ENCODE measurements around the gene CYP4A11. TPM values are rescaled to one million over a fixed set of nuclear protein-coding genes. Genes with fewer than 3 reads are reported as not detected.
"Not testable (repeated sequence)": the region's sequence is repeated elsewhere in the genome, so short reads cannot be mapped to it uniquely, and the experiment has no call there.

CYP4A11 gene
- polyA plus RNA-seq, 4 donors, result 0.09 to 3.6 (median 0.16) TPM; not detected in 1

GRCh38 chr1:46937270-46937669 is 4.0 kb downstream of the CYP4A11 start:
- H3K27ac ChIP-seq (ENCODE audit: low read depth in 1 of 3, low read length in 2 of 3), result no peak overlapping the region
- FAIRE-seq (no peak), DNase-seq (no peak)
- no peaks in the 10 kb centered on the region for H3K36me3 ChIP-seq (ENCODE audit: control insufficient read depth in 3 of 3, insufficient read depth in 2 of 3, low read depth in 1 of 3, low read length in 3 of 3)
- no peak overlapping the region for H3K4me3 ChIP-seq (ENCODE audit: low read depth in 1 of 3, low read length in 3 of 3)
- H3K9me3 ChIP-seq (ENCODE audit: control insufficient read depth in 2 of 2, insufficient read depth in 1 of 2, low read depth in 1 of 2, low read length in 1 of 2), result no peaks in the 10 kb centered on the region
- peaks cover 0 to 18% (median 0%) of the 10 kb centered on the region in 3 donors for H3K4me1 ChIP-seq (ENCODE audit: control insufficient read depth in 3 of 3, insufficient read depth in 2 of 3, low read depth in 1 of 3, low read length in 2 of 3)
- 54 to 77% (median 64%) methylated on average over 1 of the region's 1 CpG for whole genome bisulfite sequencing, 3 donors
- no peaks in the 10 kb centered on the region for H3K27me3 ChIP-seq (ENCODE audit: control insufficient read depth in 3 of 3, insufficient read depth in 3 of 3, low read length in 3 of 3)

- 67 to 79% (median 71%) methylated on average over 1 of the region's 1 CpG for WGBS, 3 donors
- no peaks in the 10 kb centered on the region for H3K36me3 ChIP-seq (ENCODE audit: control insufficient read depth in 3 of 3, insufficient read depth in 2 of 3, low read depth in 1 of 3, low read length in 3 of 3)
- no peak for DNase-seq
- H3K27ac ChIP-seq (ENCODE audit: low read depth in 1 of 3, low read length in 2 of 3), result no peak overlapping the region
- H3K9me3 ChIP-seq (ENCODE audit: control insufficient read depth in 2 of 2, insufficient read depth in 1 of 2, low read depth in 1 of 2, low read length in 1 of 2), result no peaks in the 10 kb centered on the region
- peaks cover 0 to 16% (median 0%) of the 10 kb centered on the region in 3 donors for H3K4me1 ChIP-seq (ENCODE audit: control insufficient read depth in 3 of 3, insufficient read depth in 2 of 3, low read depth in 1 of 3, low read length in 2 of 3)
- no peaks in the 10 kb centered on the region for H3K27me3 ChIP-seq (ENCODE audit: control insufficient read depth in 3 of 3, insufficient read depth in 3 of 3, low read length in 3 of 3)
- no peak overlapping the region for H3K4me3 ChIP-seq (ENCODE audit: low read depth in 1 of 3, low read length in 3 of 3)
- no peak for FAIRE-seq
Observed at GRCh38 chr1:46936788-46937187, 4.5 kb downstream of the CYP4A11 start.

- peak; percentile 46 to 51 for DNase-seq
- FAIRE-seq; H3K27ac ChIP-seq (ENCODE audit: low read depth in 1 of 3, low read length in 2 of 3); H3K36me3 ChIP-seq (ENCODE audit: control insufficient read depth in 3 of 3, insufficient read depth in 2 of 3, low read depth in 1 of 3, low read length in 3 of 3); H3K27me3 ChIP-seq (ENCODE audit: control insufficient read depth in 3 of 3, insufficient read depth in 3 of 3, low read length in 3 of 3); H3K4me1 ChIP-seq (ENCODE audit: control insufficient read depth in 3 of 3, insufficient read depth in 2 of 3, low read depth in 1 of 3, low read length in 2 of 3); H3K4me3 ChIP-seq (ENCODE audit: low read depth in 1 of 3, low read length in 3 of 3); H3K9me3 ChIP-seq (ENCODE audit: control insufficient read depth in 2 of 2, insufficient read depth in 1 of 2, low read depth in 1 of 2, low read length in 1 of 2): not testable (repeated sequence)
- 14 to 30% (median 22%) methylated on average over 8 of the region's 8 CpGs for WGBS, 3 donors
Observed at GRCh38 chr1:46934852-46935251, 6.4 kb downstream of the CYP4A11 start.

- not testable (repeated sequence) for DNase-seq
Observed at GRCh38 chr1:46932020-46932419, 9.3 kb downstream of the CYP4A11 start.

DNA sequence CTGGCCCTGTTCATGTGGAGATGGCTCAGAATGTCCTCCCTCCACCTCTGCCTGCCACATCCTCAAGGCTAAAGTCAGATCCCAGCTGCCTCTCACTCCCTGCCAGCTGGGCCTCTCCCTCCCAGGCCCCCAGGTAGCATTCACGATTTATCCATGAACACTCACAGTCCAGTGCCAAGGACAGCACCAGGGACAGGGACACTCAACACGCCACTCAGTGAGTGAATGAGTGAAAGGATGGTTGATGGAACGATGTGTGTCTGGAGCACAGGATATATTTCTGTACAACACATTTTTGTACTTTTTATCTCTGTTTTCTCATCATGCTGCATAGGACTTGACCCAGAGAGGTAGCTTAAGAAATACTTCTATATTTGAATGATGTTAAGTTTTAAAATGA is 10.1 kb downstream of the CYP4A11 start:
- no peak overlapping the region for H3K27ac ChIP-seq (ENCODE audit: low read depth in 1 of 3, low read length in 2 of 3)
- FAIRE-seq (no peak), DNase-seq (no peak)
- no peaks in the 10 kb centered on the region for H3K4me1 ChIP-seq (ENCODE audit: control insufficient read depth in 3 of 3, insufficient read depth in 2 of 3, low read depth in 1 of 3, low read length in 2 of 3)
- no peak overlapping the region for H3K4me3 ChIP-seq (ENCODE audit: low read depth in 1 of 3, low read length in 3 of 3)
- H3K27me3 ChIP-seq (ENCODE audit: control insufficient read depth in 3 of 3, insufficient read depth in 3 of 3, low read length in 3 of 3), result no peaks in the 10 kb centered on the region
- no peaks in the 10 kb centered on the region for H3K36me3 ChIP-seq (ENCODE audit: control insufficient read depth in 3 of 3, insufficient read depth in 2 of 3, low read depth in 1 of 3, low read length in 3 of 3)
- peaks cover 0 to 4% of the 10 kb centered on the region in 2 donors for H3K9me3 ChIP-seq (ENCODE audit: control insufficient read depth in 2 of 2, insufficient read depth in 1 of 2, low read depth in 1 of 2, low read length in 1 of 2)
- WGBS, 3 donors, result 77 to 85% (median 85%) methylated on average over 3 of the region's 3 CpGs

More at GRCh38 chr1:46932020-46932419, 9.3 kb downstream of the CYP4A11 start:
- not testable (repeated sequence) for H3K27ac ChIP-seq (ENCODE audit: low read depth in 1 of 3, low read length in 2 of 3); H3K4me1 ChIP-seq (ENCODE audit: control insufficient read depth in 3 of 3, insufficient read depth in 2 of 3, low read depth in 1 of 3, low read length in 2 of 3); H3K4me3 ChIP-seq (ENCODE audit: low read depth in 1 of 3, low read length in 3 of 3); FAIRE-seq; H3K9me3 ChIP-seq (ENCODE audit: control insufficient read depth in 2 of 2, insufficient read depth in 1 of 2, low read depth in 1 of 2, low read length in 1 of 2); H3K36me3 ChIP-seq (ENCODE audit: control insufficient read depth in 3 of 3, insufficient read depth in 2 of 3, low read depth in 1 of 3, low read length in 3 of 3); H3K27me3 ChIP-seq (ENCODE audit: control insufficient read depth in 3 of 3, insufficient read depth in 3 of 3, low read length in 3 of 3)
- 35 to 58% (median 43%) methylated on average over 2 of the region's 2 CpGs for WGBS, 3 donors

- FAIRE-seq (no peak), DNase-seq (no peak)
- no peak overlapping the region for H3K4me3 ChIP-seq (ENCODE audit: low read depth in 1 of 3, low read length in 3 of 3)
- 83 to 90% (median 89%) methylated on average over 3 of the region's 3 CpGs for WGBS, 3 donors
- H3K27ac ChIP-seq (ENCODE audit: low read depth in 1 of 3, low read length in 2 of 3), result no peak overlapping the region
- H3K4me1 ChIP-seq (ENCODE audit: control insufficient read depth in 3 of 3, insufficient read depth in 2 of 3, low read depth in 1 of 3, low read length in 2 of 3), result no peaks in the 10 kb centered on the region
- no peaks in the 10 kb centered on the region for H3K27me3 ChIP-seq (ENCODE audit: control insufficient read depth in 3 of 3, insufficient read depth in 3 of 3, low read length in 3 of 3)
- H3K36me3 ChIP-seq (ENCODE audit: control insufficient read depth in 3 of 3, insufficient read depth in 2 of 3, low read depth in 1 of 3, low read length in 3 of 3), result no peaks in the 10 kb centered on the region
- peaks cover 0 to 4% of the 10 kb centered on the region in 2 donors for H3K9me3 ChIP-seq (ENCODE audit: control insufficient read depth in 2 of 2, insufficient read depth in 1 of 2, low read depth in 1 of 2, low read length in 1 of 2)
Observed at GRCh38 chr1:46927249-46927835, 13.9 kb downstream of the CYP4A11 start.

- DNase-seq (no peak), FAIRE-seq (no peak)
- H3K9me3 ChIP-seq (ENCODE audit: control insufficient read depth in 2 of 2, insufficient read depth in 1 of 2, low read depth in 1 of 2, low read length in 1 of 2), result peaks cover 0 to 6% of the 10 kb centered on the region in 2 donors
- H3K36me3 ChIP-seq (ENCODE audit: control insufficient read depth in 3 of 3, insufficient read depth in 2 of 3, low read depth in 1 of 3, low read length in 3 of 3), result no peaks in the 10 kb centered on the region
- H3K27me3 ChIP-seq (ENCODE audit: control insufficient read depth in 3 of 3, insufficient read depth in 3 of 3, low read length in 3 of 3), result no peaks in the 10 kb centered on the region
- no peak overlapping the region for H3K27ac ChIP-seq (ENCODE audit: low read depth in 1 of 3, low read length in 2 of 3)
- no peaks in the 10 kb centered on the region for H3K4me1 ChIP-seq (ENCODE audit: control insufficient read depth in 3 of 3, insufficient read depth in 2 of 3, low read depth in 1 of 3, low read length in 2 of 3)
- no peak overlapping the region for H3K4me3 ChIP-seq (ENCODE audit: low read depth in 1 of 3, low read length in 3 of 3)
- 67 to 84% (median 77%) methylated on average over 2 of the region's 2 CpGs for WGBS, 3 donors
Observed at GRCh38 chr1:46910790-46911189, 30.5 kb downstream of the CYP4A11 start.

- DNase-seq (no peak), FAIRE-seq (no peak)
Observed at GRCh38 chr1:46903481-46903880, 37.8 kb downstream of the CYP4A11 start.

GRCh38 chr1:46900401-46900800 is 40.9 kb downstream of the CYP4A11 start:
- no peak overlapping the region for H3K4me3 ChIP-seq (ENCODE audit: low read depth in 1 of 3, low read length in 3 of 3)
- H3K27me3 ChIP-seq (ENCODE audit: control insufficient read depth in 3 of 3, insufficient read depth in 3 of 3, low read length in 3 of 3), result no peaks in the 10 kb centered on the region
- no peaks in the 10 kb centered on the region for H3K36me3 ChIP-seq (ENCODE audit: control insufficient read depth in 3 of 3, insufficient read depth in 2 of 3, low read depth in 1 of 3, low read length in 3 of 3)
- DNase-seq (no peak), FAIRE-seq (no peak)
- no peaks in the 10 kb centered on the region for H3K4me1 ChIP-seq (ENCODE audit: control insufficient read depth in 3 of 3, insufficient read depth in 2 of 3, low read depth in 1 of 3, low read length in 2 of 3)
- no peak overlapping the region for H3K27ac ChIP-seq (ENCODE audit: low read depth in 1 of 3, low read length in 2 of 3)
- H3K9me3 ChIP-seq (ENCODE audit: control insufficient read depth in 2 of 2, insufficient read depth in 1 of 2, low read depth in 1 of 2, low read length in 1 of 2), result peaks cover 0 to 6% of the 10 kb centered on the region in 2 donors
- 94 to 95% (median 95%) methylated on average over 1 of the region's 1 CpG for WGBS, 3 donors

More at GRCh38 chr1:46903481-46903880, 37.8 kb downstream of the CYP4A11 start:
- H3K27ac ChIP-seq (ENCODE audit: low read depth in 1 of 3, low read length in 2 of 3), result no peak overlapping the region
- H3K36me3 ChIP-seq (ENCODE audit: control insufficient read depth in 3 of 3, insufficient read depth in 2 of 3, low read depth in 1 of 3, low read length in 3 of 3), result no peaks in the 10 kb centered on the region
- no peaks in the 10 kb centered on the region for H3K27me3 ChIP-seq (ENCODE audit: control insufficient read depth in 3 of 3, insufficient read depth in 3 of 3, low read length in 3 of 3)
- H3K9me3 ChIP-seq (ENCODE audit: control insufficient read depth in 2 of 2, insufficient read depth in 1 of 2, low read depth in 1 of 2, low read length in 1 of 2), result peaks cover 0 to 10% of the 10 kb centered on the region in 2 donors
- 51 to 63% (median 57%) methylated on average over 4 of the region's 4 CpGs for WGBS, 3 donors
- H3K4me3 ChIP-seq (ENCODE audit: low read depth in 1 of 3, low read length in 3 of 3), result no peak overlapping the region
- H3K4me1 ChIP-seq (ENCODE audit: control insufficient read depth in 3 of 3, insufficient read depth in 2 of 3, low read depth in 1 of 3, low read length in 2 of 3), result no peaks in the 10 kb centered on the region
